Mesothelial cell of epicardium (in vitro differentiated cells): ENCODE data around the gene CFP. TPM values are rescaled to one million over a fixed set of nuclear protein-coding genes. Genes with fewer than 3 reads are reported as not detected.
A peak's percentile ranks its signal among the peaks of the same experiment; 100 is the strongest.

Experiments used
- DNase-seq, 2 experiments: peaks; one replicate each; pipeline ENCODE4 v3.0.0; 2021; ENCODE audit warnings: low spot score in 2 of 2; ENCODE audit not compliant: unreplicated experiment in 2 of 2
- H3K27ac Mint-ChIP-seq: 2 replicates; pipeline ENCODE4 v1.8.0; 2021; ENCODE audit warnings: mixed read lengths
- H3K27me3 Mint-ChIP-seq: 2 replicates; pipeline ENCODE4 v1.8.0; 2021; ENCODE audit warnings: low read depth, mixed read lengths
- H3K36me3 Mint-ChIP-seq: 2 replicates; pipeline ENCODE4 v1.8.0; 2021; ENCODE audit warnings: mixed read lengths
- H3K4me1 Mint-ChIP-seq: 2 replicates; pipeline ENCODE4 v1.8.0; 2021; ENCODE audit warnings: mixed read lengths
- H3K4me3 Mint-ChIP-seq: 2 replicates; pipeline ENCODE4 v1.8.0; 2021; ENCODE audit warnings: mild to moderate bottlenecking, moderate library complexity, mixed read lengths
- H3K9me3 Mint-ChIP-seq: 2 replicates; pipeline ENCODE4 v1.8.0; 2021; ENCODE audit warnings: mixed read lengths
- total RNA-seq: library from RNA; stranded (reverse); gene quantifications from 3 replicates; pipeline ENCODE4 v1.2.1, GENCODE V29; 2021
- TF ChIP-seq, protein P1 (sequence below): fragments of 200-600 bp; sonication (generic); IDR thresholded peaks from one replicate; pipeline ENCODE4 v1.5.0; 2021; ENCODE audit warnings: antibody characterized with exemption; ENCODE audit not compliant: unreplicated experiment

CFP gene
- total RNA-seq, 1 donor from 2014 or later: 1.2 TPM

DNA sequence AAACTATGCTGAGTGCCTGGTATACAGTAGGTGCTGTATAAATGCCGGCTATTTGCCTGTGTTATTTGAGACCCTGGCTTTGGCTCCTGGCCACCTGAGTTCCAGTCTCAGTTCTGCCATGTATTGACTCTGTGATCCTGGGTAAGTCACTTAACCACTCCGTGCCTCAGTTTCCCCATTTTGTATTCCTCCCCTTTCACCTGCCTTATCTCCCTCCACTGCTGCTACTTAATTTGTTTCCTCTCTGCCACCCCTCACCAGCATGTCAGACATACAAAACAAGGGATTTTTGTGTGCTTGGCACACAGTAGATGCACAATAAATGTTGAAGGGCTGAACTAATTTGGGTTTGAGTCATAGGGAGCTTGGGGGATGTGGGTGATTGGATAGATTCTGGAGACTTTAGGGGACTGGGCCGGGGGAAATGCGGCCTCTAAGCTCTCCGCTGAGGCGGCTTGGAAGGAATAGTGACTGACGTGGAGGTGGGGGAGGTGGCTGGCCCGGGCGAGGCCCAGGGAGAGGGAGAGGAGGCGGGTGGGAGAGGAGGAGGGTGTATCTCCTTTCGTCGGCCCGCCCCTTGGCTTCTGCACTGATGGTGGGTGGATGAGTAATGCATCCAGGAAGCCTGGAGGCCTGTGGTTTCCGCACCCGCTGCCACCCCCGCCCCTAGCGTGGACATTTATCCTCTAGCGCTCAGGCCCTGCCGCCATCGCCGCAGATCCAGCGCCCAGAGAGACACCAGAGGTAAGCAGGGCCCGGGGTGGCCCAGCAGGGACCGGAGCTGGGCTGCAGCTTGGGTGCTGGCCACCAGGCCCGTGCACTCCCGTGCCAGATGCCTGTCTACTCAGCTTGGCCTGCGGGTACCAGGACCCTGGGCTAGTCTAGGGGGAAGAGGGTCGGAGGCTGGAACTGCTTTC is 47.7 kb downstream of the CFP start, which contains the start of gene TIMP1:
Gene TIMP1 (plus strand): TSS at position 706 of the 917 bp plus-strand sequence. CDS start 980 bp downstream, outside the sequence.
- H3K36me3 Mint-ChIP-seq: peaks cover 2% of the 10 kb centered on the region
- peak; percentile 54 to 75 for DNase-seq
- H3K27ac Mint-ChIP-seq: peak within 1 kb of the TSS; percentile 2
- peak within 1 kb of the TSS; percentile 53 for H3K4me3 Mint-ChIP-seq
- TF ChIP-seq, protein P1, sequence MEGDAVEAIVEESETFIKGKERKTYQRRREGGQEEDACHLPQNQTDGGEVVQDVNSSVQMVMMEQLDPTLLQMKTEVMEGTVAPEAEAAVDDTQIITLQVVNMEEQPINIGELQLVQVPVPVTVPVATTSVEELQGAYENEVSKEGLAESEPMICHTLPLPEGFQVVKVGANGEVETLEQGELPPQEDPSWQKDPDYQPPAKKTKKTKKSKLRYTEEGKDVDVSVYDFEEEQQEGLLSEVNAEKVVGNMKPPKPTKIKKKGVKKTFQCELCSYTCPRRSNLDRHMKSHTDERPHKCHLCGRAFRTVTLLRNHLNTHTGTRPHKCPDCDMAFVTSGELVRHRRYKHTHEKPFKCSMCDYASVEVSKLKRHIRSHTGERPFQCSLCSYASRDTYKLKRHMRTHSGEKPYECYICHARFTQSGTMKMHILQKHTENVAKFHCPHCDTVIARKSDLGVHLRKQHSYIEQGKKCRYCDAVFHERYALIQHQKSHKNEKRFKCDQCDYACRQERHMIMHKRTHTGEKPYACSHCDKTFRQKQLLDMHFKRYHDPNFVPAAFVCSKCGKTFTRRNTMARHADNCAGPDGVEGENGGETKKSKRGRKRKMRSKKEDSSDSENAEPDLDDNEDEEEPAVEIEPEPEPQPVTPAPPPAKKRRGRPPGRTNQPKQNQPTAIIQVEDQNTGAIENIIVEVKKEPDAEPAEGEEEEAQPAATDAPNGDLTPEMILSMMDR: no peak
- peaks cover 21% of the 10 kb centered on the region for H3K4me1 Mint-ChIP-seq
- H3K27me3 Mint-ChIP-seq: no peaks in the 10 kb centered on the region
- peaks cover 4% of the 10 kb centered on the region for H3K9me3 Mint-ChIP-seq

DNA sequence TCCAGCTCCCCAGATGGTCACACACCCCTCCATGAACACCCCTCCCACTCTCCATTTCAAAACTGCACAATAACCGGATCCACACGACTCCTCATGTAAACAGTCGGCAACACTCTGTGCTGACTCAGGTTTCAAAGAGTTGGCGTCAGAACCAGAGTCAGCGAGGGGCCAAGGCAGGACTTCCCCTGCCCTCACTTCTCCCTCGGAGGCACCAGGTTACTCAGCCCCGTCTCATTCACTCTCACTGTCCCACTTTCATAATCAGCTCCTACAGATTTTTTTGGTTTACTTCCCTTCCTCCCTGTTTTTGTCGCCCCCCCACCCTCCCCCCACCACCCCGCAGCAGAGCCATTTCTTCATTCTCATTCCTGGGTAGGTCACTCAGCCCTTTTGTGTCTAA is 50.2 kb downstream of the CFP start:
- Mint-ChIP-seq H3K9me3 (peaks cover 6% of the 10 kb centered on the region), H3K4me3 (no peak overlapping the region), H3K27ac (no peak overlapping the region), H3K36me3 (no peaks in the 10 kb centered on the region), H3K27me3 (no peaks in the 10 kb centered on the region), H3K4me1 (peaks cover 26% of the 10 kb centered on the region)
- DNase-seq: no peak
- TF ChIP-seq, protein P1: no peak

DNA sequence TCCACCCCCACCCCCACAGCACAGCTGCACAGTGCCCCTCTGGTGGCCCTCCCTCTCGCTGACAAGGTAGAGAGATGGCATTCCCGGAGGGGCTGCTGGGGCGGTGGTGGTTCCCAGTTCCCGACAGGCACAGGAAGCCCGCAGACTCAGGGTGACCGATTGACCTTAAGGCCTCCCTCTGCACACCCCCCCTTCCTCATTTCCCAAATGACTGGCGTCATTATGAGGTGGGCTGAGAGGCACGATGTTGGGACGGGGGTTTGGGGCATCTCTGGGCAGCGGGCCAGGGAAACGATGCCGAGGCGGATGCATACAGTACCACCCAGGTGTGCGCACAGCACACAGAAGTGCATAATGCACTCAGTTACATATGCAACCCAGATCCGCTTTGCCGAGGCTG is 51.0 kb downstream of the CFP start:
- Mint-ChIP-seq H3K9me3 (peaks cover 6% of the 10 kb centered on the region), H3K4me3 (no peak overlapping the region)

DNA sequence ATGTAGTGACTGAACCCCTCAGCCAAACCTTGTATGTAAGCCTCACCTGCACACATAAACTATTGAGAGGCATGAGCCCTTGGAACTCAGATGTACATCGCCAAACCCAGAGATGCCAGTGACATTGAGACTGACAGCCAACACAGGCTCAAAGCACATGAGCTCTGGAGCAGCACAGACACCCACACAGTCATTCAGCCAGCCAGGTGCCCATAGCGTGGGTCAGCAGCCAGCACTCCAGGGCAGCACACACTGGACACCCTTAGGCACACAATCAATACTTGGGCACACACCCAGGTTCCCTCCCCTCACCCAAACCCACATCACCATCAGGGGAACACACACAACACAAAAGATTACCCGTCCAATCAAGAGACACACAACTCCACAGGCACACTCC is 51.8 kb downstream of the CFP start:
- peaks cover 26% of the 10 kb centered on the region for H3K4me1 Mint-ChIP-seq
- no peaks in the 10 kb centered on the region for H3K27me3 Mint-ChIP-seq
- H3K9me3 Mint-ChIP-seq: peaks cover 6% of the 10 kb centered on the region
- no peak overlapping the region for H3K27ac Mint-ChIP-seq
- H3K4me3 Mint-ChIP-seq: no peak overlapping the region
- DNase-seq: no peak
- TF ChIP-seq, protein P1: no peak
- H3K36me3 Mint-ChIP-seq: no peaks in the 10 kb centered on the region

More for the DNA sequence above, 51.0 kb downstream of the CFP start:
- H3K4me1 Mint-ChIP-seq: peaks cover 22% of the 10 kb centered on the region
- no peaks in the 10 kb centered on the region for H3K27me3 Mint-ChIP-seq
- TF ChIP-seq, protein P1: no peak
- no peaks in the 10 kb centered on the region for H3K36me3 Mint-ChIP-seq
- H3K27ac Mint-ChIP-seq: no peak overlapping the region
- DNase-seq: no peak

DNA sequence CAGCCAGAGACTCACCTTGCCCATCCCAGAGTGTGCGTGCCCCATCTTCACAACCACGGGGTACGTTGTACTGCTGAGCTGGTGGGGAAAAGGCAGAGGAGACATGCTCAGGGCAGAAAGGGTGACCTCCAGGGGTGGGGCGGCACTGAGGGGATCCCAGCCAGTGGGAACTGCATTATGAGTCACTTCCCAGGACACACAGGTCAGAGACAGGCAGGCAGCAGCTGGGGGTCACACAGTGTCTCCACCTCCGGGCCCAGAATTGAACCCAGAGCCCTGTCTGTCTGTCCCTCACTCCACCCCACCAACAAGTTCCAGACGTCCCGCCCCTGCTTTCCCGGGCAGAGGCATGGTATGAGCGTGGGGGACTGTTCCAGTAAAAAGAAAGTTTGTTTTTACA is 52.3 kb downstream of the CFP start:
- no peaks in the 10 kb centered on the region for H3K27me3 Mint-ChIP-seq
- H3K4me1 Mint-ChIP-seq: peaks cover 26% of the 10 kb centered on the region
- no peaks in the 10 kb centered on the region for H3K36me3 Mint-ChIP-seq
- TF ChIP-seq, protein P1: no peak
- H3K27ac Mint-ChIP-seq: no peak overlapping the region
- H3K4me3 Mint-ChIP-seq: no peak overlapping the region
- peaks cover 6% of the 10 kb centered on the region for H3K9me3 Mint-ChIP-seq
- DNase-seq: no peak
